GM23338 (cell line): Measurements from ENCODE around the gene KLK11.

ENCODE experiments used
- EZH2 ChIP-seq: fragments of 200-600 bp; sonication (generic); IDR thresholded peaks from one replicate; pipeline ENCODE4 v1.8.0; 2017; ENCODE audit warnings: antibody characterized with exemption, mild to moderate bottlenecking, low read depth; ENCODE audit not compliant: unreplicated experiment
- TF ChIP-seq, protein P1 (sequence below), 2 experiments: fragments of 200-600 bp in 1 of 2; sonication (generic) in 1 of 2; conservative IDR thresholded peaks; 2 replicates each; pipeline versions ENCODE4 v1.5.1 to v1.6.1; 2016 to 2017; ENCODE audit warnings: antibody characterized with exemption in 2 of 2, low read depth in 2 of 2, mild to moderate bottlenecking in 2 of 2, moderate library complexity in 1 of 2

DNA sequence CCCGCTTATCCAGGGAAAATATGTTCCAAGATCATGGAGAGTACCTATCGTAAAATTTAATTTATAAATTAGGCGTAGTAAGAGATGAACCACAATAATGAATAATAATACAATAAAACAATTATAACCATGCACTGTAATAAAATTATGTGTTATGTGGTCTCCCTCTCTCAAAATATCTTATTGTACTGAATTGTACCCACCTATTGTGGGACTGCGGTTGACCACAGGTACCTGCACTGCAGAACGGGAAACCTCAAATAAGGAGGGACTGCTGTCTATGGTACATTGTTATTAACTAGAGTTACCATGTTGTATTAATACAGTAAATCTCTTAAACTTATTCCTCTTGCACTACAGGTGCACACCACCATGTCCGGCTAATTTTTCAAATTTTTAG, 13.7 kb upstream of the KLK11 start:
- TF ChIP-seq, protein P1, sequence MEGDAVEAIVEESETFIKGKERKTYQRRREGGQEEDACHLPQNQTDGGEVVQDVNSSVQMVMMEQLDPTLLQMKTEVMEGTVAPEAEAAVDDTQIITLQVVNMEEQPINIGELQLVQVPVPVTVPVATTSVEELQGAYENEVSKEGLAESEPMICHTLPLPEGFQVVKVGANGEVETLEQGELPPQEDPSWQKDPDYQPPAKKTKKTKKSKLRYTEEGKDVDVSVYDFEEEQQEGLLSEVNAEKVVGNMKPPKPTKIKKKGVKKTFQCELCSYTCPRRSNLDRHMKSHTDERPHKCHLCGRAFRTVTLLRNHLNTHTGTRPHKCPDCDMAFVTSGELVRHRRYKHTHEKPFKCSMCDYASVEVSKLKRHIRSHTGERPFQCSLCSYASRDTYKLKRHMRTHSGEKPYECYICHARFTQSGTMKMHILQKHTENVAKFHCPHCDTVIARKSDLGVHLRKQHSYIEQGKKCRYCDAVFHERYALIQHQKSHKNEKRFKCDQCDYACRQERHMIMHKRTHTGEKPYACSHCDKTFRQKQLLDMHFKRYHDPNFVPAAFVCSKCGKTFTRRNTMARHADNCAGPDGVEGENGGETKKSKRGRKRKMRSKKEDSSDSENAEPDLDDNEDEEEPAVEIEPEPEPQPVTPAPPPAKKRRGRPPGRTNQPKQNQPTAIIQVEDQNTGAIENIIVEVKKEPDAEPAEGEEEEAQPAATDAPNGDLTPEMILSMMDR (conservative IDR thresholded peaks at IDR 0.05; ENCODE audit: low read depth in 2 of 2) = no peak
- no peak for TF ChIP-seq EZH2
